Fibroblast of pulmonary artery (primary cell): Measurements from ENCODE around the gene SULF2.
"Not testable (repeated sequence)": the region's sequence is repeated elsewhere in the genome, so short reads cannot be mapped to it uniquely, and the experiment has no call there.

Experiments
- DNase-seq: peaks from one replicate; pipeline ENCODE4 v3.0.0-alpha.2; 2010; ENCODE audit warnings: low read depth
- H3K4me3 ChIP-seq: replicated peaks from 2 replicates; pipeline ENCODE4 v1.5.1; 2011; ENCODE audit warnings: low read depth, mild to moderate bottlenecking, control low read depth, low read length, moderate library complexity
- TF ChIP-seq, protein P1 (sequence below): IDR thresholded peaks from 2 replicates; pipeline ENCODE4 v1.5.1; 2011; ENCODE audit warnings: mild to moderate bottlenecking, control low read depth, low read length, inconsistent platforms; ENCODE audit errors: missing control alignments

Gene SULF2

GRCh38 chr20:47810721-47811347 lies 25.6 kb upstream of the SULF2 start:
- DNase-seq: no peak
- H3K4me3 ChIP-seq: no peak overlapping the region
- TF ChIP-seq, protein P1, sequence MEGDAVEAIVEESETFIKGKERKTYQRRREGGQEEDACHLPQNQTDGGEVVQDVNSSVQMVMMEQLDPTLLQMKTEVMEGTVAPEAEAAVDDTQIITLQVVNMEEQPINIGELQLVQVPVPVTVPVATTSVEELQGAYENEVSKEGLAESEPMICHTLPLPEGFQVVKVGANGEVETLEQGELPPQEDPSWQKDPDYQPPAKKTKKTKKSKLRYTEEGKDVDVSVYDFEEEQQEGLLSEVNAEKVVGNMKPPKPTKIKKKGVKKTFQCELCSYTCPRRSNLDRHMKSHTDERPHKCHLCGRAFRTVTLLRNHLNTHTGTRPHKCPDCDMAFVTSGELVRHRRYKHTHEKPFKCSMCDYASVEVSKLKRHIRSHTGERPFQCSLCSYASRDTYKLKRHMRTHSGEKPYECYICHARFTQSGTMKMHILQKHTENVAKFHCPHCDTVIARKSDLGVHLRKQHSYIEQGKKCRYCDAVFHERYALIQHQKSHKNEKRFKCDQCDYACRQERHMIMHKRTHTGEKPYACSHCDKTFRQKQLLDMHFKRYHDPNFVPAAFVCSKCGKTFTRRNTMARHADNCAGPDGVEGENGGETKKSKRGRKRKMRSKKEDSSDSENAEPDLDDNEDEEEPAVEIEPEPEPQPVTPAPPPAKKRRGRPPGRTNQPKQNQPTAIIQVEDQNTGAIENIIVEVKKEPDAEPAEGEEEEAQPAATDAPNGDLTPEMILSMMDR: no peak

DNA sequence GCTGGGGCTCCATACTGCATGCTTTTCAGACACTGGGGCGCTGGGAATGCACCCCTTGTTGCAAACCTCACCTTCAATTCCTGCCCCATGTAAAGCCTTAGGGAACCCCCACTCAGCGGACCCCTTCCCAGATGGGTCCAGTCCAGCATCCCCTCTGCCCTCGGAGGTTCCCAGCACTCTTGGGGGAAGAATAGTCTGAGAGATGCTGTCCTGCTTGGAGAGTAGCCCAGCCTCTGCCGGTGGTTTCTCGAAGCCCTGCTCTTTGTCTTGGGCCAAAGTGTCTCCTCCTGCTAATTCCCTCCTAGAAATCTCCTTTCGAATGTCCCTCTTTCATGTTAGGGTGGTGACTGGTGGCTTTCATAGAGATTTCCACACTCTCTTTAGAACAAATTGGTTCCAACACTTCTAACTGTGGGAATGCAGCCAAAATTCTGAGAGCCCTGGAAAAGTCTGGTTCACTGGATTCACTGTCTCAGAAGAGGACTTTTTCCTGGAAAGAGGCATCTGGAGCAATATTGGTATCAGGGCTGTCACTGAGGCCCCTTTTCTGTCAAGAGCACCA lies 24.9 kb upstream of the SULF2 start:
- DNase-seq: no peak
- no peak overlapping the region for H3K4me3 ChIP-seq
- TF ChIP-seq, protein P1: no peak

DNA sequence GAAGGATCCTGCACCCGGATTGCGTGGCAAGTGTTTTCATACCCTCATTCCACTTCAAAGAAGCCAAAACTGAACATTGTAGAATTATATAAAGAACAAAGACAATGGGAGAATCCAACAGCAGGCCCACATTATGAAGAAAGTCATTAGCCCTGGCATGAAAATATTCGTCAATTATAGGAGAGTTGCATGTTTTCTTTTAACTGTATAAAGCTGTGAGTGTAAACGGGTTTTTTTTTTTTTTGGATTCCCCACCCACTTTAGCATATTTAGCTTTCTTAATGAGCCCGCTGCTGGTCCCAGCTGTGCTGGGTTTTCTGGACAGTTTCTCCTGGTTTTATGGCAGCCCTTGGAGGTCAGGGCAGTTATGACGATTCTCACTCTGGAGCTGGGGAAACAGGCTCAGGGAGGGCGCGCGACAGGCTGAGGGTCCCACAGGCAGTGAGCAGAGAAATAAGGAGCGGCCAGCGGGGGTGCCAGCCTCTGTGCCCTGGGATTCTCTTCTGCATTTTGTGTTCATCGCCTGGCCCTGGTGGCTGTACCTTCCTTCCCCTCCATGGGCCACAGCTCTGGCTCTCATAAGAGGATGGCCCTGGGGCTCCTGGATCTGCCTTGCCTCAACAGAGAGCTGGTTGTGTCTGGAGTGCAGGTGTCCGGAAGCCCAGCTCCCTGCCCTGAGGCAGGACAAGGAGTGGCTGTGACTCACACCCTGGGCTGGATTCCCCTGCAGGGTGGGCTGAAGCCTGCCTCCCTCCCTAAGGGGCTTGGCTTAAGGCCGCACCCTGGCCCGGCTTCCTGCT lies 24.1 kb upstream of the SULF2 start:
- TF ChIP-seq, protein P1: no peak
- H3K4me3 ChIP-seq: no peak overlapping the region
- no peak for DNase-seq

DNA sequence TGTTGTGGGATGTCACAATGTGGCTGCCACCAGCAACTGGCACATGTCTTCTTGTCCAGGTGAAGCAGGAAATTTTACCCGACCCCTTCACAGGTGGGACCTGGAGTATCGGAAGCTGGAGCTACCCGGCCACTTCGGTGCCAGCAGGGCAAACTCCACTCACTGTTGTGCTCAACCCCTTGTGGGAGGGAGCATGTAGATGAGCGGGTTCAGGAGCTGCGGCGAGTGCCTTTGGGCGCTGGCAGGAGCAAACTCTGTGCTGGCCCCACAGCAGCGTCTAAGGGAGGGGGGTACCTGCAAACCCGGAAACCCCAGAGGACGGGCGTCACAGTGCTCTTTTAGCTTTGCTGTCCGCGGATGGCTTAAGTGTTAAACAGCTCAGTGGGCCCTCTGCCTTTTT lies 20.7 kb upstream of the SULF2 start:
- no peak overlapping the region for H3K4me3 ChIP-seq
- TF ChIP-seq, protein P1: no peak
- DNase-seq: no peak

DNA sequence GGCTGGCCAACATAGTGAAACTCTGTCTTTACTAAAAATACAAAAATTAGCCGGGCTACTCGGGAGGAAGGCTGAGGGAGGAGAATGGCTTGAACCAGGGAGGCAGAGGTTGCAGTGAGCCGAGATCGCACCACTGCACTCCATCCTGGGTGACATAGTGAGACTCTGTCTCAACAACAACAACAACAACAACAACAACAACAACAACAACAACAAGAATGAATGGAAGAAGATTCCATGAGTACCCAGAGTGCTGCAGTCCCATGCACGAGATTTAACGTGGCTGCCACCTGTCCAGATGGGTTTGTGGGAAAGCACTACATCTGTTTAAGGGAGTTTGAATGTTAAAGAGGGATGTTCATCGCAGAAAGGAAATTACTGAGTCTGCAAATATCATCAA lies 19.7 kb upstream of the SULF2 start:
- not testable (repeated sequence) for DNase-seq, H3K4me3 ChIP-seq

- DNase-seq, H3K4me3 ChIP-seq: not testable (repeated sequence)
These were observed 19.0 kb upstream of the SULF2 start for GRCh38 chr20:47804224-47804825.

DNA sequence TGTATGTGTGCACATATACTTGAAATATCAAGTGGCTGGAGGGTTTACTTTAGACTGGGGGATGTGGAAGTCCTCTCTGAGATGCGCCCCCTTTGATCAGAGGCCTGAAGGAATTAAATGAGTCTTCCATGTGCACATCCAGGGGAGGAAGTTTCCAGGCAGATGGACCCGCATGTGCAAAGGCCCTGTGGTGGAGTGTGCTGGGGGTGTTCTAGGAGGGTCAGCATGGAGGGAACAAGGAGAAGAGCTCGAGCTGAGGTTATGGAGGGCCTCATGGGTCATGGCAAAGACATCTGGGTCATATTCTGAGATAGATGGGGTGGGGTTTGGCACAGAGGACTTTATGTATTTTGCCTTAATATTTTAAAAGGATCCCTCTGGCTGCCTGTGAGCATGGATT lies 17.7 kb upstream of the SULF2 start:
- TF ChIP-seq, protein P1: no peak
- no peak overlapping the region for H3K4me3 ChIP-seq

More for the DNA sequence above, 17.7 kb upstream of the SULF2 start:
- no peak for DNase-seq
